Left kidney (tissue), 2 donors: Measurements from ENCODE around the gene ZFYVE28. TPM values are rescaled to one million over a fixed set of nuclear protein-coding genes. Genes with fewer than 3 reads are reported as not detected.
"Not testable (repeated sequence)": the region's sequence is repeated elsewhere in the genome, so short reads cannot be mapped to it uniquely, and the experiment has no call there.

Experiments
- DNase-seq: peaks from one replicate; pipeline ENCODE4 v3.0.0-alpha.2; 2013
- polyA plus RNA-seq: library from polyadenylated mRNA; unstranded; fragments of 120-200 nt; gene quantifications from one replicate; pipeline ENCODE4 v1.2.1, GENCODE V29; 2013; ENCODE audit not compliant: insufficient read length

Gene ZFYVE28
- polyA plus RNA-seq, 1 donor: 2.7 TPM

DNA sequence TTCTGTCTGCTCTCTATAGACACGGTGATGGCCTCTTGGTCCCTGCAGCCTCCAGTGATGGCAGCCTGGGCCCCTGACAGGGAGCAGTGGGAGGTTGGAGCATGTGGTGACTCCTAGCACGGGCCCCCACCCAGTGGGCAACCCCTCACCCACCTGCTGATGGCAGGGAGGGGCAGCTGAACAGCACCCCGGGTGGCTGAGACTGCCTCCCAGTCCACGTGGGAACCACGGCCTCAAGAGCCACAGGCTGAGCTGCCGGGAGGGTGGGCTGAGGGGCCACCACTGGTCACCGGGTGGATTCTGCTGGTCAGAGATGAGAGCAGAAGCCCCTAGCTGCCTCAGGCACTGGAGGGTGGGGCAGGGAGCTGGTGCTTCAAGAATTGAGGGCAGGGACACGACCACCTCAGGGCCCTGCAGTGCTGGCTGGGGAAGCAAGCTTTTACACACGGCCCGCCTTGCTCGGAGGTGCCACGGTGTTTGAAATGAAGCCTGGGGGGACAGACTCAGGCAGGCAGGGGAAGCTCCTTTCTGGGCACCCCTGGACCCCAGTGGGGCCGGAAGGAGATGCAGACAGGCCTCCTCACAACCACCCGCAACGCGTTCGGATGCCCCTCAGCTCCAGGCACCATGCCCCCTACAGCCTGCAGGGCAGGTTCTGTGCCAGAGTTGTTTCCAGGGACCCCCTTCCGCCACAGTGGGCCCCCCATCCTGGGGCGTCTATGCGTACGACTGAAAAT, 170.2 kb downstream of the ZFYVE28 start:
- no peak for DNase-seq

DNA sequence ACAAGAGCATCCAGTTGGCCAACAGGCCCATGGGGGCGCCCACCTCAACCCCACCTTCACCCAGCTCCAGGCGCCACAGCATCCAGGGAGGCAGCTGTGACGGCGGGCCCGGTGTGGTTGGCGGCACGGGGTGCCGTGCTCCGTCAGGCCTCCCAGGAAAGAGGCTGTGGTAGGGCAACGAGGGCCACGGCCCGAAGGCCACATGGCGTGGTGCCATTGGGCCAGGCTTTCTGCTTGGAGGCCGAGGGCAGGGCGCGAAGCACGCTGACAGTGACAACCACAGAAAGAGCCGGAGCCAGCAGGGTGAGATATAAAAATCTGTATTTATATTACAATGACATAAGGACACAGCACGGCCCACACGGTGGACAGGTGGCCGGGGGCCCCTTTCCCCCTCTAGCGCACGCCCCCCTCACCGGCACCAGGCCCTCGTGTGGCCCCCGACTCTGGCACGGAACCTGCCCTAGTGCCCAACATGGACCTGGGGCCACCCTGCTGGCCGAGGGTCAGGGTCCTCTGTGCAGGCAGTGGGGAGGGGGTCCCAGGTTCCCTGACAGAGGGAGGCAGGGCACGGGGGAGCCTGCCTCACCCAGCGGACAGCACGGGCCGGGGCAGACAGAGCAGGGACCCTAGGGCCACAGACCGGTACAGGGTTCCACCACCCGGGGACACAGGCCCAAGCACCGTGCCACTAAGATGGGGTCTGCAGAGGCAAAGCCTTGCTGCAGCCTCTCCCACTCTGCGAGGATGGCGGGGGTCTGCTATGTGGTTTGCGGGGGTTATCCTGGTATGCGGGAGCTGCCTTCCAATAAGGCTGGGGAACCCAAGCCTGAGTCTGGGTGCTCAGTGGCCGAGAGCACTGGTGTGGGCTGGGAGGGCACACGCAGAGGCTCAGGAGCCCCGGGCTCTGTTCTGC, 171.1 kb downstream of the ZFYVE28 start:
- no peak for DNase-seq

DNA sequence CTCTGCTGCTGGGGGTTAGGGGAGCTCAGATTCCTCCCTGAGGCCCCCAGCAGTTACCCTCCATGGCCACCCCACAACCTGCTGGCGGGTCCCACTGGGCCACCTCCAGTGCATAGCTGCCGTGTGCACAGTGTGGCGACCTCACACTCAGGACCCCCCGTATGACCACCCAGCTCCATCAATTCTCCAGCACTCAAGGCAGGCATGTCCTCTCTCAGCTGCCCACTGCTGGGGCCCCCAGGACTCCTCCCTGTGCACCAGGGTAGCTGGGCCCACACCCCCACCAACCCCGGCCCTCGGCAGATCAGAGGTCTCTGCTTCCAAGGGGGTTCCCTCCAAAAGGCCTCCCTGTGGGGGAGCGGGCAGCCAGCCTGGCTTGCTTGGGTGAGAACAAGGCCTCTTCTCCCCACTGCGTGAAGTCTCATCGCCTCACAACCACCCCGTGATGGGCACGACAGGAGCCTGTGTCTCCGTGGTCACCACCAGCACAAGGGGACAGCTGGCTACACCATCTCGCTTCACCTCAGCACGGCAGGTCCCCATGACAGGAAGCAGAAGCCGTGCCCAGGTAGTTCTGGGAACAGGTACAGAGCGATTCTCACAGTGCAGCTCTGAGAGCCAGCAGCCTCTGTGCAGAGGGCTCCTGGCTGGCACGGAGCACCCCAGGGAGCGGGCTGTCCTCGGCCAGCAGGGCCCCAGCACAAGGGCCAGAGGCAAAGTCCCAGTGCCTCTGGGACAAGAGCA, 171.9 kb downstream of the ZFYVE28 start:
- DNase-seq: no peak

DNA sequence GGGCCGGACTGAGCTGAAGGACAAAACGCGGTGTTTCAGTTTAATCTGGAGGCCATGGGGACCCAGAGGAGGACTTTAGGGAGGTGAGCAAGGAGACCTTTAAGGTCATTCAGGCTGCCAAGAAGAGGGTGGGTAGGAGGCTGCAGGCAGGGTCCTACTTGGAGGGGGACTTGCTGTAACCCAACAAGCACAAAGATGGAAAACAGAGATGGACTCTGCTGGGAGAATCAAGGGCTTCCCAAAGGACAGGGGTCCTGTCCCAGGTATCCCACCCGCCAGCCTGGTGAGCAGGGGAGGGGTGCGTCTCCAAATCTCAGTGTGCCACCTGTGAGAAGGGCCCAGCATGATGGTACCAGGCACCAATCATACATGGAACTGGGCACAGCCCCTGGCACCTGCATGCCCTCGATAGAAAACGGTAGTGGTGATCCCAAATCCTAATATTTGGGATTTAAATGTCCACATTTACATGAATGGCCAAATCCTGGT, 172.6 kb downstream of the ZFYVE28 start:
- DNase-seq: no peak

DNA sequence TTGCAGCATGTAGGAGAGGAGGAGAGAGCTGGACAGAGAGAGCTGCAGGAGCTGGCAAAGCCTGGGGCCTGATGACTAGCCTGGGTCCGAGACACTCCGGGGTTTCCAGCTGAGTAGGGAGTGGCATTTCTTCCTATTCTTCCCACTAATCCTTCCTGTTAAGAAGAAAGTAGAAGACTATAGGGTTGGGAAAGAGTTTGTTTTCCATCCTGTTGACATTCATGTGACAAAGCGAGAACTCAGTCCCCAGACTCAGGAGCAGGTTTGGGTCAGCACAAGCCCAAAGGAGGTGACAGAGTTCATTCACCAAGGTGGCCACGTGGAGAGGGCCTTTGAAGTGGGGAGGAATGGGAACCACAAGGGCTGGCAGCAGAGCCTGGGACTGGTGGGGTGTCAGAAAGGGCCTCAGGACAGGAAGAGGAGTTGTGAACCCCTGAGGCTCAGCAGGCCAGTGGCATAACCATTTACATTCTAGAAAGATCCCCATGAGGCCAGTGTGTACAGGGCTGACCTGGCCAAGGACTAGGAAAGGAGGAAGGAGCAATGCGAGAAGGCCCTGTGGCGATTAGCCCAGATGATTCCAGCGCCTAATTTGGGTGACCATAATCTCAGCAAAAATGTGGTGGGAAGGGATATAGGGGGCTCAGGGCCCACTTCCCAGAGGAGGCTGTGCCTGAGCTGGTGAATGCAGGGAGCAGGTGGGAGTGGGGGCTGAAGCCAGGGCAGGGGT, 173.2 kb downstream of the ZFYVE28 start:
- DNase-seq: no peak

DNA sequence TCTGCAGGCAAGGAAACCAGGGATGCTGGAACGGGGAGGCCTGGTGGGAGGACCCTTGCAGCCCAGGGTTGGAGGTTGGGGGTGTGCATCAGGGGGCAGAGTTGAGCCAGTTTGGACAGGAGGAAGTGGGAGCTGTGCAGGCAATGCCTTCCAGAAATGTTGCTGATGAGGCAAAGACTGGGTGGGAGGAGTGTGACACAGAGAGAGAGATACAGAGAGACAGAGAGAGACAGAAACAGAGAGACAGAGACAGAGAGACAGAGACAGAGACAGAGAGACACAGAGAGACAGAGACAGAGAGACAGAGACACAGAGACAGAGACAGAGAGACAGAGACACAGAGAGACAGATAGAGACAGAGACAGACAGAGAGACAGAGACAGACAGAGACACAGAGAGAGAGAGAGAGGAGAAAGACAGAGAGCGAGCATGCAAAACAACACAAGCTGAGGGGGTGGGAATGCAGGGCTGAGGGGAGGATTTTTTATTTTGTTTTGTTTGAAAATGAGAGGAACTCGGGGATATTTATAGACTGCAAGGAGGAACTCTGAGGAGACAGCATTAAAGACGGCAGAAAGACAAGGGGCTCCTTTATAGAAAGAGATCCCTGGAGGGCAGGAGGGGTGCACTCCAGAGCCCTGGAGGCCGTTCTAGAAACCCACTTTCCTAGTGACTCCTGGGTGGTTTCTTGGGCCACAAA, 174.6 kb downstream of the ZFYVE28 start:
- DNase-seq: peak; percentile 38

DNA sequence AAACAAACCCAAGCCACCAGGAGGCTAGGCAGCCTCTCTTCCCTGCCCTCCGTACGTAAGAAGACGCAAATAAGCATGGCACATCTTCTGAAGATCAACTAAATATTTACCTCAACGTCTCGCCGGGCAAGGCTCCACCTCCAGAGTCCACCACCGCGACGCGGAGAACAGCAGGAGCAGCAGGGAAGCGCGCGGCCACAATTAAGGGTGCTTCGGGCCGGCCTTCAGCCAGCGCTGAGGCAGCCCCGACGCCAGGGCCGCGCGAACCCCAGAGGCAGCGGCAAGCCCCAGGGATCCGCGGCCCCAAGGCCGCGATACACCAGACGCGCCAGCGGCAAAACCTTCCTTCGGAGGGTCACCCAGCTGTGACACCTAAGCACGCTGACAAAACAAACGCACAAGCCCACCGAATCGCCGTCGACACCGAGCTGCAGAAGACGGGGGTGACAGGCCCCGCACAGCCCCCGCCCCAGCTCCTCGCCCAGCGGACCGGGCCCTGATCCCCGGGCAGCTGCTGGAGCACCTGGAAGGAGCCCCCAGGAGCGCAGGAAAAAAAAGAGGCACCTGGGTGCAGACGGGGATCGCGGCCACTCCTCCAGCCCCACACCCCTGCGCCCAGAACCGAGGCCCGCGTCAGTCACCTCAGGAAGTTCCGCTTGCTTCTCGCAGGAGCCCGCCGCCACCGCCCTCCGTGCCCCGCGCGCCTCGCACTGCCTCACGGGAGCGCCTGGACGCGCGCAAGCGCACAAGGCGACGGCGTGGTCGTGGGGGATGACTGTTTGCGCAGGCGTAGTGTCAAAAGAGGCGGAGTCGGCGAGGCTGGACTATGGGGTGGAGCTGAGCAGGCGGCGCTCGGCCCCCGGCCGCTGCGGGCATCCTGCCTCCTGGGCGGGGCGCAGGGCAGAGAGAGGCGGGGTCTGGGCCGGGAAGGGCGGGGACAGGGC, 176.8 kb downstream of the ZFYVE28 start, which contains the start of the genes HAUS3 and POLN:
Gene HAUS3, minus strand, starts transcription at position 712 of the 944 bp plus-strand sequence. CDS start 1,175 bp downstream, outside the sequence.
Gene POLN, minus strand, starts transcription at position 712 of the 944 bp plus-strand sequence. CDS start 12,890 bp downstream, outside the sequence.
- DNase-seq: peak; percentile 97

DNA sequence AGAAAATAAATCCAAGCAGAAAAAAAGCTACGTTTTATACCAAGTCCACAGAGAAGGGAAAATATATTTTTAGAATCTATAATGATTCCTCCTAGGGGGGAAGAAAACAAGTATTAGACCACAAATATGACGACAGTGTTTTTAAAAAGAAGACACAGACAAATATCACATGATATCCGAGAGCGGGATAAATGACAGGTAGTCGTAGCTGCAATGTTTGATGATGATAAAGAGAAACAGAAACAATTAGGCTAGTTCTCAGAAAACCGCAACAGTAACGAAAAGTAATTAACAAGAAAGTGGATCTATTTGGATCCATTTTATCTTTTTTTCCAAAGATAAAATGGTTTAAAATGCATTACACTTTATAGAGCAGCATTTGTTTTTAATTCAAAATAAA, 177.4 kb downstream of the ZFYVE28 start:
- no peak for DNase-seq

DNA sequence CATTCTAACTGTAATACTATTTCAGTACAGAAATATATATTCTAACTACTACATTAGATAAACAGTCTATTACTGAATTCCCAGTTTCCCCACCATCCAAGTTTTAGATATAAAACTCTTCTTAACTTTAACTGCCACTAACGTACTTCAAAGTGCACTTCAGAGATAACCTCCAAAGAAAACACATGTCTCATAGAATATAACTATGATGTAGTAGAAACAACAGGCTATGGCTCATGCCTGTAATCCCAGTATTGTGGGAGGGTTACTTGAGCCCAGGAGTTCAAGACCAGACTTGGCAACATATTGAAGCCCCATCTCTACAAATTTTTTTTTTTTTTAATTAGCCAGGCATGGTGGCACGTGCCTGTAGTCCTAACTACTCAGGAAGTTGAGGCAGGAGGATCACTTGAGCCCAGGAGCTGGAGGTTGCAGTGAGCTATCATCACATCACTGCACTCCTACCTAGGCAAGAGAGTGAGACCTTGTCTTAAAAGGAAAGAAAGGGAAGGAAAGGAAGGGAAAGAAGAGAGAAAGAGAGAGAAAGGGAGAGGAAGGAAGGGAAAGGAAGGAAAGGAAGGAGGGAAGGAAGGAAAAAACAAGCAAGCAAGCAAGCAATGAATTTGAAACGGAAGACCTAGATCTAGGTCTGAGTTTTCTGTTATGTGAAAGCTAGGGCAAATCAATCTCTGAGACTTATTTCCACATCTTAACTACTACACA, 181.3 kb downstream of the ZFYVE28 start:
- no peak for DNase-seq

DNA sequence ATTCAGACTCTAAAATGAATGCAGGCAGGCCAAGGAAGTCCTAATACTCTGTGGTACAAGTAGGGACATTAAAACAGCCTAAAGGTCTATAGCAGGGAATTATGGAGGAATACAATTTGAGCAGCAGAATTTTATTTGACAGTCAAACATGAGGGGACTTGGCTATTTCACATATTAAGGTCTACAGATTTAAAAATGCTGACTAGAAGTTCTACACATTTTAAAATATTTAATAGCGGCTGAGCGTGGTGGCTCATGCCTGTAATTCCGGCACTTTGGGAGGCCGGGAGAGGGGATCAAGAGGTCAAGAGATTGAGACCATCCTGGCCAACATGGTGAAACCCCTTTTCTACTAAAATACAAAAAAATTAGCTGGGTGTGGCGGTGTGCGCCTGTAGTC, 187.4 kb downstream of the ZFYVE28 start:
- no peak for DNase-seq

DNA sequence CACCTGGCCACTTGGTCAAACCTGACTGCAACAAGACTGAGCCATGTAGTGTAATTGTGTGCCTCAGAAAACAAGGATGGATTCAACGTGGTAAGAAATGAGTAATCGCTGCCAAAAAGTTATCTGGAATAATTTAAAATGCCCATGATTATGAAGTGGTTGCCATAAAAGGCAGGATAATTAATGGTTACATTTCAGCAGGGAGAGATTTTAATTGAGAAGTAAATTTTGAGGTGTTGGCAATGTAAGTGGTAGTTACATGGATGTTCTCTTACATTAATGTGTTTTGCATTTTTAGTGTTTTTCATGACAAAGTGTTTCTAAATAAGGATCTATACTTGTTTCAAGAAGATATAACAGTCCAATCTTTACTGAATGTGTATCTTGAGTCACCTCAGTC, 192.2 kb downstream of the ZFYVE28 start:
- no peak for DNase-seq

DNA sequence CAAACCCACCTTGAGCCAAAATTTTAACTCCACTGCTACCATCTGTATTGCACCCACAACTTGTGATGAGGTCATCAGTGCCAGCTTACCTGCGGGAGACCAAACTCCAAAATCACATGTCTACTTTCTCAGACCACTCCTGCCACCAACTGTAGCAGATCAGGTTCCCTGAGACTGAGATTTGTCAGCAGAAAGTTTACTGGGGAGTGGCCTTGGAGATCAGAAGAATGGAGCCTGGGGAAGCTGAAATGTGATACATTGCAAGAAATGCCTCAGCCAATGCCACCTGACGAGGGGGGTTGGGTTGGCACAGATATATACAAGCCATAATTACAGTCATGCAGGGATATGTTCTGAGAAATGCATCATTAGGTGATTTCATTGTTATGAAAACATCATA, 195.6 kb downstream of the ZFYVE28 start:
- DNase-seq: no peak

DNA sequence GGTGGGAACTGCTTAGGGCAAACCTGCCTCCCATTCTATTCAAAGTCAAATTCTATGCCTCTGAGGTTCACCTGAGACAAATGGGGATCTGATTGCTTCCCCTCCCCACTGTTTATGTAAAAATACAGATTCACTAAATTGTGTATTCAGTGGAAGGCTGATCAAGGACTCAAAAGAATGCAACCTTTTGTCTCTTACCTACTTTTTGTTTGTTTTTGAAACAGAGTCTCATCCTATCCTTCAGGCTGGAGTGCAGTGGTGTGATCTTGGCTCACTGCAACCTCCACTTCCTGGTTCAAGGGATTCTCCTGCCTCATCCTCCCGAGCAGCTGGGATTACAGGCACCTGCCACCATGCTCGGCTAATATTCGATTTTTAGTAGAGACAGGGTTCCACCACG, 197.1 kb downstream of the ZFYVE28 start:
- DNase-seq: not testable (repeated sequence)

DNA sequence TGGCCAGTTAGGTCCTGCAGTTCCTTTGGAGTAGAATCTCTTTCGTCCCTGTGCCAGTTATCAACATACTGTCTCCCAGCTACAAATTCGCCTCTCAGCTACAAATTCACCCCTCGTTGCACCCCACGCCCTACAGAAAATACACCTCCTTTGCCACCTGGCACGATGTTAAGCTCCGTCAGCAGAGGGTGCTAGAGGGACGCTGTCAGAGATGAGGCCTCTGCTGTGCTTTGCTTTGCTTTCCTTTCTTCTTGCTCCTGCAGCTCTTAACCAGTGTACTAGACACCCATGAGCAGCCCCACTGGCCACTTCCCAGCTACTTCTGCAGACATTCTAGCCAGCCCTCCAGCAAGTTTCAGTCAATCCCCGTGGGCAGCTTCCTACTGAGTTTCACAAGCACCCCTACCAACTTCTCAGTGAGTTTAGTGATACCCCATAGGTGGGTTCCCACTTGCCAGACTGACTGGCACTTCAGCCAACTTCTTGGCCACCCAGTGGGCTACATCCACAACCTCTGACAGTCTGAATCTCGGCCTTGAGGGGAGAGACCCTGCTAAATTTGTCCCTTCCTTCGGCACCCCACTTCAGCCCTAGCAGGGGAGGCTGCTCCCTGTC, 198.3 kb downstream of the ZFYVE28 start:
- peak; percentile 70 for DNase-seq
